SU-DHL-6 (cell line): ENCODE results near the gene EHBP1L1.

Experiments
- EZH2phosphoT487 ChIP-seq: fragments of 200-600 bp; sonication (generic), shearing (Covaris generic); conservative IDR thresholded peaks from 2 replicates; pipeline ENCODE4 v1.6.1; 2018; ENCODE audit warnings: mild to moderate bottlenecking, antibody characterized with exemption, low read length, moderate library complexity, mixed read lengths
- TF ChIP-seq, protein P1 (sequence below): fragments of 200-600 bp; sonication (generic); IDR thresholded peaks from one replicate; pipeline ENCODE4 v1.5.1; 2017; ENCODE audit warnings: antibody characterized with exemption, mild to moderate bottlenecking, low read length, moderate library complexity; ENCODE audit not compliant: insufficient read depth, poor library complexity, severe bottlenecking

DNA sequence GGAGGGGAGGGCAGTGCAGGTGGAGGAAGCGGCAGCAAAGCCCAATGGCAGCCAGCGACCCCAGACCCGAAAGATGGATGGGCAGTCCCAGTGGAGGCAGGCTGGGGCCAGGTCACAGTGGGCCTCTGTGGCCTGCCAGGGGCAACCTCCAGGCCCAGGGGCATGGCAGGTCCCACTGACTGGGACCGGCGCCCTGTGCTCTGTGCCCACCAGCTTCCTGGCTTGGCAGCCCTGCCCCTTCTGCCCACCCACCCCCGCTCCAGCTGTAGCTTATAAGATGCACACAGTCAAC lies 24.0 kb downstream of the EHBP1L1 start:
- TF ChIP-seq, protein P1, sequence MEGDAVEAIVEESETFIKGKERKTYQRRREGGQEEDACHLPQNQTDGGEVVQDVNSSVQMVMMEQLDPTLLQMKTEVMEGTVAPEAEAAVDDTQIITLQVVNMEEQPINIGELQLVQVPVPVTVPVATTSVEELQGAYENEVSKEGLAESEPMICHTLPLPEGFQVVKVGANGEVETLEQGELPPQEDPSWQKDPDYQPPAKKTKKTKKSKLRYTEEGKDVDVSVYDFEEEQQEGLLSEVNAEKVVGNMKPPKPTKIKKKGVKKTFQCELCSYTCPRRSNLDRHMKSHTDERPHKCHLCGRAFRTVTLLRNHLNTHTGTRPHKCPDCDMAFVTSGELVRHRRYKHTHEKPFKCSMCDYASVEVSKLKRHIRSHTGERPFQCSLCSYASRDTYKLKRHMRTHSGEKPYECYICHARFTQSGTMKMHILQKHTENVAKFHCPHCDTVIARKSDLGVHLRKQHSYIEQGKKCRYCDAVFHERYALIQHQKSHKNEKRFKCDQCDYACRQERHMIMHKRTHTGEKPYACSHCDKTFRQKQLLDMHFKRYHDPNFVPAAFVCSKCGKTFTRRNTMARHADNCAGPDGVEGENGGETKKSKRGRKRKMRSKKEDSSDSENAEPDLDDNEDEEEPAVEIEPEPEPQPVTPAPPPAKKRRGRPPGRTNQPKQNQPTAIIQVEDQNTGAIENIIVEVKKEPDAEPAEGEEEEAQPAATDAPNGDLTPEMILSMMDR, result no peak
- no peak for TF ChIP-seq EZH2phosphoT487
